Measurements from ENCODE around the gene FUZ.

Gene FUZ

DNA sequence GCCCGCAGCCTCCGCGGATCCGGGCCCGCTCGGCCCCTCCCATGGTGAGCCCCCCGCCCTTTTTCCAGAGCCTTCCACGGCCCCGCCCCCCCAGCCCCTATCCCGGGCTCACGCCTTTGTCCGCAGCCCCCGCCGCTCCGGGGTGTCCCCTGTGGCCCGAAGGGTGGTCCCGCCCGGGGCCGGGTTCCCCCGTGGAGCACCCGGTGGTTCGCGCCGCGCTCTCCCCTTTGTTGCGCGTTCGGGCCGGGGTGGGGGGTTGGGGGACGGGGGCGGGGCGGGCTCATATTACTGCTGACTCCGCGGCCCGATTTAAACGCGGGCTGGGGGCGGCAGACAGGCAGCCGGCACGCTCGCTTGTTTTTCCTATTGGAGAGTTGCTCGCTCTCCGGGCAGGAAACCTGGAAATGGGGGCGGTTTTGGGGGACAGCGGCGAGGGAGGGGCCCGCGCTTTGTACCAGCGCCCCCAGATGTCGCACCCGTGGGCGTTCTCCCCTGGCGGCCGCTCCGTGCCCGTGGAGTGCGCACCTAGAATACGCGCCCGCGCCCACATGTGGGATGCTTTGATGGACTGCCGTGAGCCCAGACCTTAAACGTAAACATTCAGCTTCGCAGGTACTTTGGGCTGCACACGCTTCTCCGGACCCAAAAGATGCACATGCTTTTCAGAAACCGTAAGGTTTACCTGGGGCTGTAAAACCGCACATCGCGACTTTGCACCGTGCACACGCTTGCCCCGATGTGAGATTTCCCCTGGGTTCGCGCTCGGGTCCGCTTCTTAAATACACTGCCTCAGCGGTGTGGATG lies 38.6 kb upstream of the FUZ start:
- no peak for DNase-seq (ENCODE audit: low spot score)

GRCh38 chr19:49850487-49851342 lies 37.6 kb upstream of the FUZ start, which contains the start of gene PTOV1:
TSS of gene PTOV1 (plus strand) at chr19:49851159.
- DNase-seq (ENCODE audit: low spot score): peak; percentile 96

GRCh38 chr19:49850221-49850486 lies 37.1 kb upstream of the FUZ start:
- no peak for DNase-seq (ENCODE audit: low spot score)

- DNase-seq (ENCODE audit: low spot score): no peak
Observed at GRCh38 chr19:49849433-49850220, 36.5 kb upstream of the FUZ start.

GRCh38 chr19:49848938-49849337 lies 35.8 kb upstream of the FUZ start:
- no peak for DNase-seq (ENCODE audit: low spot score)

- no peak for DNase-seq (ENCODE audit: low spot score)
Observed at GRCh38 chr19:49847731-49848696, 34.9 kb upstream of the FUZ start.

GRCh38 chr19:49846408-49846807 lies 33.3 kb upstream of the FUZ start:
- DNase-seq (ENCODE audit: low spot score): no peak

- no peak for DNase-seq (ENCODE audit: low spot score)
Observed at GRCh38 chr19:49845414-49845813, 32.3 kb upstream of the FUZ start.

DNA sequence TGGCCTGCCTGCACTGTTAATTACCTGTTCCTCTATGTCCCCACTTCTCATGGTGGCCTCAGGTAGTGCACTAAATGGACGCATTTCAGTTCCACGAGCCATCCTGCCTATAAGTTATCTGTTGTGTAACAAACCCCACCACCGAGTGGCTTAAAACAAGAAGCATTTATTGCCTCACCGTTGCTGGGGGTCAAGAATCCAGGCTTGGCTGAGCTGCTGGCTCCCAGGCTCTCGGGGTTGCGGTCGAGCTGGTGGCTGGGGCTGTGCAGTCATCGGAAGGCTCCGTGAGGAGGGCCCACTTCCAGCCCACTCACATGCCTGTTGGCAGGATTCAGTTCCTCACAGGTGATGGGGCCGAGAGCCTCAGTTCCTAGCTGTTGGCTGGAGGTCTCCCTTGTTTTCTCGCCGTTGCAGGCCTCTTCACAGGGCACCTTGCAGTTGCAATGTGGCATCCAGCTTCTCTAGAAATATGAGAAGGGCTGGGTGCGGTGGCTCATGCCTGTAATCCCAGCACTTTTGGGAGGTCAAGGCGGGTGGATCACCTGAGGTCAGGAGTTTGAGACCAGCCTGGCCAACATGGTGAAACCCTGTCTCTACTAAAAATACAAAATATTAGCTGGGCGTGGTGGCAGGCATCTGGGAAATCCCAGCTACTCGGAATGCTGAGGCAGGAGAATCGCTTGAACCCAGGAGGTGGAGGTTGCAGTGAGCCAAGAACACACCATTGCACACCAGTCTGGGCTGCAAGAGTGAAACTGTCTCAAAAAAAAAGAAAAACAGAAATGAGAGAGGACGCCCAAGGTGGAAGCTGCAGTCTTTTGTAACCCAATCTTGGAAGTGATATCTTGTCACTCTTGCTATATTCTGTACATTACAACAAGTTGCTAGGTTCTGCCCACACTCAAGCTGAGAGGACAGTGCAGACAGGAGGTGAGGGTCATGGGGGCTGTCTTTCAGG lies 31.3 kb upstream of the FUZ start:
- DNase-seq (ENCODE audit: low spot score): no peak

GRCh38 chr19:49843265-49843664 lies 30.2 kb upstream of the FUZ start:
- DNase-seq (ENCODE audit: low spot score): no peak

DNA sequence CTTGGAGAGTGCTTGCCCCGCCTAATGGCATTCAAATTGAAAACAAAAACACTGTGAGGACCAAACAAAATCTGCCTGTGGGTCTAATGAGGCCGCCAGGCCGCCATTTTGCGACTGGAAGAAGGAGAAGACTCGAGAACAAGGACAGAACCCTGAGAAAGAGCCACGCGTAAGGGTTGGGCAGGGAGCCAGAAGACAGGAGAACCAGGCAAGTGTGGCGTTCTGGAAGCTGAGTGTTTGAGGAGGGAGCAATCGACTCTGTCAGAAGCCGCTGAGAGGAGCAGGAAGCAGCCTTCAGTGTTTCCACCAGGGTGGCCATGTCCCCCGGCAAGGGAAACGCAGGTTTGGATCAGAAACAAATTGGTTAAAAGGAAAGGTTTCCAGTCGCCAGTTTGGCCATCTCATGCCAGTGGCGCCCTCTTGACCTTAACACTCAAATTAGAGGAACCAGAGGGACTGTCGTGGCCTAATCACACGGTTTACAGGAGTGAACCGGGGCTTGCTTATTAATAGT lies 27.7 kb upstream of the FUZ start:
- no peak for DNase-seq (ENCODE audit: low spot score)

GRCh38 chr19:49840321-49840720 lies 27.2 kb upstream of the FUZ start:
- DNase-seq (ENCODE audit: low spot score): no peak

- no peak for DNase-seq (ENCODE audit: low spot score)
Observed at GRCh38 chr19:49839713-49840112, 26.6 kb upstream of the FUZ start.

DNA sequence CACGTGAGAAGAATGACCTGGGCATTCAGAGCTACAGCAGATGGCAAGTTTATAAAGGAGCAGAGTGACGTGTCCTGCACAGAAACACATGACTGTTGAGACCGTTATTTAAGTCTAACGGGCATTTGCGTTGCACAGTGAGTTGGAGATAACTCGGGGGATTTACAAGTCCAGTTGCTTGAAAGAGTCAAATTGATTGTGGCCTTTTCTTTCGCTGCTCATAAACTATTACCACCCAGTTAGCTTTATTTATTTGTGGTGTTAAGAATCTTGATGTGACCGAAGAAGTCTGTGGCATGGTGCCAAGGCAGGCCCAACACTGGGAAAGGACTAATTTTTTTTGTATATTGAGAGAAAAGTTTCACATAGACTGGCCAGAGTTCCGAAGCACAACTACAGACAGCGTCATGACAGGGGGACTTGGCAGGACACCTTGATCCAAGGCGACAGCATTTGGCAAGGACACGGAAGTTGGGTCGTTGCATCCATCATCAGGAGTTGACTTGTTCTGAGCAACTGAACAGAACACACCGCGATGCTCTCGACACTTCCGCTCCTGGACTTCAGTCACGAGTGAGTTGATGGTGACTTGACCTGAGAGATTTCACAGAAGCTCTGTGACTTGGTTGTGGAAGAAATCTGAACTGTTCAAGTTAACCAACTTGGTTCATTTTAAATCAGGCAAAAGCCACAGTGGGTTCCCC lies 25.9 kb upstream of the FUZ start:
- DNase-seq (ENCODE audit: low spot score): no peak

GRCh38 chr19:49837425-49837824 lies 24.3 kb upstream of the FUZ start:
- no peak for DNase-seq (ENCODE audit: low spot score)

- no peak for DNase-seq (ENCODE audit: low spot score)
Observed at GRCh38 chr19:49837009-49837310, 23.9 kb upstream of the FUZ start.

DNA sequence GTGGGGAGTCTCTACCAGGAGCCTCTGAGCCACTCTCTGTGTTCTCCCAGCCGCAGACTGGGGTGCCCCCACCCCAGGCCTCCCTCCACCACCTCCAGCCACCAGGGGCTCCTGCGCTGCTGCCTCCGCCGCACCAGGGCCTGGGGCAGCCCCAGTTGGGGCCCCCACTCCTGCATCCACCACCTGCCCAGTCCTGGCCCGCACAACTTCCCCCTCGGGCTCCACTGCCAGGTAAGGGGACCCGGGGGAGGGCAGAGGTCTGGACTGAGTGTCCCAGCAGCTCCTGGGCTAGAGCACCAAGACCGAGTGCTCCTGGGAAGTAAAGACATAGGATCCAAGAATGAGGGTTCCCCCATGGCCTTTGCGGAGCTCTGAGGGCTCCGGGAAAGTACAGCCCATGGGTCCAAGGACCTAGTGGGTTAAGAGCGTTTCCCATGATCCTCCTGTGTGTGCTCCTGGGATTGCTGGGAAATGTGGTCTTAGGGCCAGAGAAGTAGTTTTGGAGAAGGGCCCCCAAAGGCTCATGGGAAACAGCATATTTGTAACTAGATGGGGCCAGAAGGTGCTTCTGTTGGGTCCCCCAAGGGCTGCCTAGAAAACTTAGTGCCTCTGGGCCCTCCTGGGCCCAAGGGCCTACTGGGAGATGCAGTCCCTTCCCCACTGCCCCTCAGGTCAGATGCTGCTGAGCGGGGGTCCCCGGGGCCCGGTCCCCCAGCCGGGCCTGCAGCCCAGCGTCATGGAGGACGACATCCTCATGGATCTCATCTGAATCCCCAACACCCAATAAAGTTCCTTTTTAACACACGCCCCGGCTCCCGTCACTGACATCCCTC lies 23.3 kb upstream of the FUZ start:
- no peak for DNase-seq (ENCODE audit: low spot score)

GRCh38 chr19:49835562-49835961 lies 22.5 kb upstream of the FUZ start:
- no peak for DNase-seq (ENCODE audit: low spot score)

DNA sequence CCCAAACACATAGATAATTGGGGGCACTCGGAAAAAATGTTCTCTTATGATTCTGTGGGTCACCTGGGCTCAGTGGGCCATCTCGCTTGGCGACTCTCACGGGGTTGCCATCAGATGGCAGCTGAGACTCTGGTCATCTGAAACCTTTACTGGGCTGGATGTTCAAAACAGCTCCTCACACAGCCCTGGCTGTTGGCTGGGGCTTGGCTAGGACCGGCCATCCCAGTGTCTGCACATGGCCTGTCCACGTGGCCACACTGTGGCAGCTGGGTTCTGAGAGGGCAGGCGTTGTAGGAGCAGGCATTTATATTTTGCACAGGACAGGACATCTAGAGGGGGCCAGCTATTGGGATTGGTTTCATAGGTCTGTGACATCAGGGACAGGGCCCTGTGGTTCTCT lies 20.5 kb upstream of the FUZ start:
- DNase-seq (ENCODE audit: low spot score): no peak
